ENCODE measurements around the gene RAPGEF1. TPM values are rescaled to one million over a fixed set of nuclear protein-coding genes. Genes with fewer than 3 reads are reported as not detected.

RAPGEF1 gene
- total and polyA plus RNA-seq, 9 of the 15 experiments (the other 6 are each of a cell fraction or from before 2014, with no cell fraction given): 0.06 to 44.1 (median 19.9) TPM

- ATAC-seq (no peak), FAIRE-seq (no peak), DNase-seq (ENCODE audit: extremely low read depth in 1 of 4, low spot score in 3 of 4) (no peak)
- no peaks in the 10 kb centered on the region for H3K9me3 ChIP-seq (replicated peaks; ENCODE audit: control insufficient read depth, insufficient read depth, low read depth, low read length)
- POLR2A ChIA-PET: interaction anchor here (0.6 to 1.6 kb wide), 5 partner anchors 11 to 519 kb away, joined by 3 read pairs; no protein-coding TSS in a partner anchor
- no peak overlapping the region for H3K4me3 ChIP-seq
- no peak overlapping the region for H3K27ac ChIP-seq (ENCODE audit: extremely low read depth, low read depth, low read length)
- no peaks in the 10 kb centered on the region for H3K9me1 ChIP-seq (ENCODE audit: control insufficient read depth, insufficient read depth, low read length)
- no peak overlapping the region for H3K4me2 ChIP-seq (ENCODE audit: insufficient read depth, low read length)
- H3K4me1 ChIP-seq (replicated peaks in 1 of 2; ENCODE audit: control insufficient read depth in 2 of 2, insufficient read depth in 2 of 2, low read length in 2 of 2): peaks cover 8 to 21% of the 10 kb centered on the region in 2 experiments; a peak in 4 of 5 replicates
- H4K20me1 ChIP-seq (replicated peaks; ENCODE audit: control insufficient read depth, insufficient read depth, low read length): peaks cover 7% of the 10 kb centered on the region; the same call in 1 of the 2 replicates
- peaks cover 0 to 5% of the 10 kb centered on the region in 2 experiments; a peak in 1 of 5 replicates for H3K27me3 ChIP-seq (ENCODE audit: control insufficient read depth in 2 of 2, insufficient read depth in 2 of 2, low read length in 2 of 2)
- no peaks in the 10 kb centered on the region for H3K36me3 ChIP-seq (ENCODE audit: control insufficient read depth, insufficient read depth, low read length)
- no peak overlapping the region for H3K9ac ChIP-seq (ENCODE audit: insufficient read depth in 1 of 2, low read depth in 2 of 2, low read length in 2 of 2)
- TF ChIP-seq ELF4 (CRISPR knock-in tag; IDR thresholded peaks at IDR 0.05) (no peak), CAMTA2 (CRISPR knock-in tag; conservative IDR thresholded peaks at IDR 0.05) (no peak), HNRNPUL1 (IDR thresholded peaks at IDR 0.05; ENCODE audit: low read length) (no peak)
- H3K79me2 ChIP-seq (ENCODE audit: control insufficient read depth, insufficient read depth, low read length): peaks cover 10% of the 10 kb centered on the region
- WGBS (ENCODE audit: insufficient coverage, low coverage, missing lambda C conversion rate): 14% methylated on average over 1 of the region's 1 CpG
- no TSS peak for BruUV-seq (replicated peaks)
- H2AFZ ChIP-seq (ENCODE audit: low read depth, low read length): no peak overlapping the region
- CTCF ChIA-PET (ENCODE audit: low intra/inter-chr PET ratio): interaction anchor here (0.6 to 5.8 kb wide), 2 partner anchors 152 to 579 kb away, joined by 3 to 79 read pairs; no protein-coding TSS in a partner anchor
- in situ Hi-C loops (cut with MboI) (loop anchor here (5.0 to 10.0 kb wide), 3 partner anchors 151 to 386 kb away; no protein-coding TSS in a partner anchor), intact Hi-C loops (cut with micrococcal nuclease) (loop anchor here (10.0 kb wide), 1 partner anchor 239 kb away; the partner anchor contains the start of gene POMT1)
These were observed 3.6 kb upstream of the RAPGEF1 start for GRCh38 chr9:131743501-131743900.

DNA sequence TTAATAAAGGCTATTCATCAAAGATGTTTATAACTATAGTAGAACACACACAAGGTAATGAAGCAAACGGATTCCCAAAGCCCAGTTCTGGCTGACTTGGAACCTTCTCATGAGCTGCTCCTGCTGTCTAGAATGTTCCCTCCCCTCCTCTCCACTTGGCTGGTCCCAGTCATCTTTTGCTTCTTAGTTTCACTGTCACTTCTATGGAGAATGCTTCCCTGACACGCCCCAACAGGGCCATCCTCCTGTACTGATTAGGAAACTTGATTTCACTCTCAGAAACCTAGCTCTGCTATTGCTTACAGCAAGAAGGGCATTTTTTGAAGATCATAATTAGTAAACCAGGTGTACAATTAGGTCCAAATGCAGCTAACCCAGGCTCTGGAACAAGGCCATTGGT is 3.2 kb upstream of the RAPGEF1 start:
- CTCF ChIA-PET (ENCODE audit: low intra/inter-chr PET ratio): interaction anchor here (0.6 to 5.8 kb wide), 3 partner anchors 152 to 1166 kb away, joined by 3 to 79 read pairs (median 4); no protein-coding TSS in a partner anchor
- H3K27ac ChIP-seq (ENCODE audit: extremely low read depth, low read depth, low read length): no peak overlapping the region
- intact Hi-C loops (cut with micrococcal nuclease): loop anchor here (10.0 kb wide), 1 partner anchor 238 kb away; the partner anchor contains the start of gene POMT1
- H3K9ac ChIP-seq (ENCODE audit: insufficient read depth in 1 of 2, low read depth in 2 of 2, low read length in 2 of 2): no peak overlapping the region
- H3K9me3 ChIP-seq (replicated peaks; ENCODE audit: control insufficient read depth, insufficient read depth, low read depth, low read length): no peaks in the 10 kb centered on the region
- no peak overlapping the region for H2AFZ ChIP-seq (ENCODE audit: low read depth, low read length)
- 3% methylated on average over 2 of the region's 2 CpGs for WGBS (ENCODE audit: insufficient coverage, low coverage, missing lambda C conversion rate)
- H3K4me2 ChIP-seq (ENCODE audit: insufficient read depth, low read length): no peak overlapping the region
- H3K9me1 ChIP-seq (ENCODE audit: control insufficient read depth, insufficient read depth, low read length): no peaks in the 10 kb centered on the region
- H3K27me3 ChIP-seq (ENCODE audit: control insufficient read depth in 2 of 2, insufficient read depth in 2 of 2, low read length in 2 of 2): peaks cover 0 to under 1% of the 10 kb centered on the region in 2 experiments; a peak in 1 of 5 replicates
- H3K4me3 ChIP-seq: no peak overlapping the region
- FAIRE-seq: no peak
- in situ Hi-C loops (cut with MboI): loop anchor here (5.0 to 10.0 kb wide), 3 partner anchors 151 to 386 kb away; no protein-coding TSS in a partner anchor
- no peak for ATAC-seq
- peaks cover 12 to 21% of the 10 kb centered on the region in 2 experiments; a peak in 4 of 5 replicates for H3K4me1 ChIP-seq (replicated peaks in 1 of 2; ENCODE audit: control insufficient read depth in 2 of 2, insufficient read depth in 2 of 2, low read length in 2 of 2)
- peaks cover 14% of the 10 kb centered on the region for H3K79me2 ChIP-seq (ENCODE audit: control insufficient read depth, insufficient read depth, low read length)
- H4K20me1 ChIP-seq (replicated peaks; ENCODE audit: control insufficient read depth, insufficient read depth, low read length): peaks cover 10% of the 10 kb centered on the region; the same call in 1 of the 2 replicates
- no TSS peak for BruUV-seq (replicated peaks)
- no peaks in the 10 kb centered on the region for H3K36me3 ChIP-seq (ENCODE audit: control insufficient read depth, insufficient read depth, low read length)
- no peak for DNase-seq (ENCODE audit: extremely low read depth in 1 of 4, low spot score in 3 of 4)
- POLR2A ChIA-PET: interaction anchor here (0.5 to 1.6 kb wide), 3 partner anchors 10 to 295 kb away, joined by 3 read pairs; no protein-coding TSS in a partner anchor
- TF ChIP-seq ZNF23 (CRISPR knock-in tag; IDR thresholded peaks at IDR 0.05) (no peak), ZNF639 (CRISPR knock-in tag; conservative IDR thresholded peaks at IDR 0.05 in 1 of 2, IDR thresholded peaks at IDR 0.05 in 1 of 2) (no peak), IFI16 (CRISPR knock-in tag; IDR thresholded peaks at IDR 0.05) (no peak), GTF2A2 (tag; IDR thresholded peaks at IDR 0.05) (no peak), ZNF699 (CRISPR knock-in tag; IDR thresholded peaks at IDR 0.05; ENCODE audit: insufficient replicate concordance) (no peak), KLF1 (tag; IDR thresholded peaks at IDR 0.05) (no peak), ZNF431 (CRISPR knock-in tag; IDR thresholded peaks at IDR 0.05) (no peak)
- TF ChIP-seq, protein P1, sequence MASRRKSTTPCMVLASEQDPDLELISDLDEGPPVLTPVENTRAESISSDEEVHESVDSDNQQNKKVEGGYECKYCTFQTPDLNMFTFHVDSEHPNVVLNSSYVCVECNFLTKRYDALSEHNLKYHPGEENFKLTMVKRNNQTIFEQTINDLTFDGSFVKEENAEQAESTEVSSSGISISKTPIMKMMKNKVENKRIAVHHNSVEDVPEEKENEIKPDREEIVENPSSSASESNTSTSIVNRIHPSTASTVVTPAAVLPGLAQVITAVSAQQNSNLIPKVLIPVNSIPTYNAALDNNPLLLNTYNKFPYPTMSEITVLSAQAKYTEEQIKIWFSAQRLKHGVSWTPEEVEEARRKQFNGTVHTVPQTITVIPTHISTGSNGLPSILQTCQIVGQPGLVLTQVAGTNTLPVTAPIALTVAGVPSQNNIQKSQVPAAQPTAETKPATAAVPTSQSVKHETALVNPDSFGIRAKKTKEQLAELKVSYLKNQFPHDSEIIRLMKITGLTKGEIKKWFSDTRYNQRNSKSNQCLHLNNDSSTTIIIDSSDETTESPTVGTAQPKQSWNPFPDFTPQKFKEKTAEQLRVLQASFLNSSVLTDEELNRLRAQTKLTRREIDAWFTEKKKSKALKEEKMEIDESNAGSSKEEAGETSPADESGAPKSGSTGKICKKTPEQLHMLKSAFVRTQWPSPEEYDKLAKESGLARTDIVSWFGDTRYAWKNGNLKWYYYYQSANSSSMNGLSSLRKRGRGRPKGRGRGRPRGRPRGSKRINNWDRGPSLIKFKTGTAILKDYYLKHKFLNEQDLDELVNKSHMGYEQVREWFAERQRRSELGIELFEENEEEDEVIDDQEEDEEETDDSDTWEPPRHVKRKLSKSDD (conservative IDR thresholded peaks at IDR 0.05; ENCODE audit: low read length): no peak
